Astrocyte of the spinal cord (primary cell): ENCODE measurements around the gene CNDP2.
"Not testable (repeated sequence)": the region's sequence is repeated elsewhere in the genome, so short reads cannot be mapped to it uniquely, and the experiment has no call there.

Experiments used
- DNase-seq: peaks from one replicate; pipeline ENCODE4 v3.0.0; 2011; ENCODE audit warnings: low read depth, low spot score
- H3K4me3 ChIP-seq: 2 replicates; pipeline ENCODE4 v1.5.1; 2011; ENCODE audit warnings: low read depth, mild to moderate bottlenecking, low read length, moderate library complexity
- in situ Hi-C: cut with HindIII; loops from 2 replicates; pipeline ENCODE4 v1.10.0; 2017; ENCODE audit warnings: low sequenced_read_pairs
- TF ChIP-seq, protein P1 (sequence below): IDR thresholded peaks from 2 replicates; pipeline ENCODE4 v1.5.1; 2012; ENCODE audit warnings: low read depth, mild to moderate bottlenecking, low read length, inconsistent platforms

CNDP2 gene

DNA sequence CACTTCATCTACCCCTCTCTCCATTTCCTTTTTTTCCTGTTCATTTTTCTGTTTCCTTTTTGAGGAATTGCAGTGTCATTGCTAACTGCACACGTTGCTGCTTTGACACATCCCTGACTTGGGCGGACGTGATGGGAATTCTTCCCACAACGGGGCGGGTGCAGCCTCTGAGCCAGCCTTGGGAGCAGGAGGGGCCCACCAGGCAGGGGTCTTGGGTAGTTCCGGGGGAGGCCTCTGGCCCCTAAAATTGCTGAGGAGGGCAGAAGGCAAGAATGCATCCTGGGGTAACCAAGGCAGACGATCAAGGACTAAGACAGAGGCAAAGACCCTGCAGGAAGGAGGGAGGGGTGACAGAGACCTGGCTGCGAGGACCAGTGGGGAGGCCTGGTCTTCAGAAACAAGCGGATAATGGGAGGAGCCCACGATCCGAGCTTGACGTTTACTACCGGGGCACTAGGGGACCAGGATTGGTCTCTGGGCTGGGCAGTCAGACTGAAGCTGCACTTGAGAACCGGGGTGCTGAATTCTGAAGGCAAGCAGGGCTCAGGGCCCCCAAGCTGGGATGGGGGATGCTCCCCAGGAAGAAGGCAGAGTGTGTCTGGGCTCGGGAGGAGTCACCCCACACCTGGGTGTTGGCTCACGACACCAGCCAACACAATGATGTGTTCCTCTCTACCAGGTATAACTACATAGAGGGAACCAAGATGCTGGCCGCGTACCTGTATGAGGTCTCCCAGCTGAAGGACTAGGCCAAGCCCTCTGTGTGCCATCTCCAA lies 23.3 kb downstream of the CNDP2 start:
- TF ChIP-seq, protein P1, sequence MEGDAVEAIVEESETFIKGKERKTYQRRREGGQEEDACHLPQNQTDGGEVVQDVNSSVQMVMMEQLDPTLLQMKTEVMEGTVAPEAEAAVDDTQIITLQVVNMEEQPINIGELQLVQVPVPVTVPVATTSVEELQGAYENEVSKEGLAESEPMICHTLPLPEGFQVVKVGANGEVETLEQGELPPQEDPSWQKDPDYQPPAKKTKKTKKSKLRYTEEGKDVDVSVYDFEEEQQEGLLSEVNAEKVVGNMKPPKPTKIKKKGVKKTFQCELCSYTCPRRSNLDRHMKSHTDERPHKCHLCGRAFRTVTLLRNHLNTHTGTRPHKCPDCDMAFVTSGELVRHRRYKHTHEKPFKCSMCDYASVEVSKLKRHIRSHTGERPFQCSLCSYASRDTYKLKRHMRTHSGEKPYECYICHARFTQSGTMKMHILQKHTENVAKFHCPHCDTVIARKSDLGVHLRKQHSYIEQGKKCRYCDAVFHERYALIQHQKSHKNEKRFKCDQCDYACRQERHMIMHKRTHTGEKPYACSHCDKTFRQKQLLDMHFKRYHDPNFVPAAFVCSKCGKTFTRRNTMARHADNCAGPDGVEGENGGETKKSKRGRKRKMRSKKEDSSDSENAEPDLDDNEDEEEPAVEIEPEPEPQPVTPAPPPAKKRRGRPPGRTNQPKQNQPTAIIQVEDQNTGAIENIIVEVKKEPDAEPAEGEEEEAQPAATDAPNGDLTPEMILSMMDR, result no peak
- no peak overlapping the region for H3K4me3 ChIP-seq
- in situ Hi-C loops, result no loop called here
- DNase-seq, result no peak

DNA sequence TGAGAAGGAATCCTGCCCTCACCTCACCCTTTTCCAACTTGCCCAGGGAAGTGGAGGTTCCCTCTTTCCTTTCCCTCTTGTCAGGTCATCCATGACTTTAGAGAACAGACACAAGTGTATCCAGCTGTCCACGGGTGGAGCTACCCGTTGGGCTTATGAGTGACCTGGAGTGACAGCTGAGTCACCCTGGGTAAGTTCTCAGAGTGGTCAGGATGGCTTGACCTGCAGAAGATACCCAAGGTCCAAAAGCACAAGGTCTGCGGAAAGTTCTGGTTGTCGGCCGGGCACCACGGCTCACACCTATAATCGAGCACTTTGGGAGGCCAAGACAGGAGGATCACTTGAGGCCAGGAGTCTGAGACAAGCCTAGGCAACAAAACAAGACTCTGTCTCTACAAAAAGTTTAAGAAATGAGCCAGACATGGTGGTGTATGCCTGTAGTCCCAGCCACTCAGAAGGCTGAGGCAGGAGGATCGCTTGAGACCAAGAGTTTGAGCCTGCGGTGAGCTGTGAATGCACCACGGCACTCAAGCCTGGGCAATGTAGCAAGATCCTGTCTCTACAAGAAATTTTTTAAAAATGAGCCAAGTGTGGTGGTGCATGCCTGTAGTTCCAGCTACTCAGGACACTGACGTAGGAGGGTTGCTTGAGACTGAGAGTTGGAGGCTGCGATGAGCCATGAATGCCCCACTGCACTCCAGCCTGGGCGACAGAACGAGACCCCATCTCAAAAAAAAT lies 24.1 kb downstream of the CNDP2 start:
- H3K4me3 ChIP-seq, result no peak overlapping the region
- TF ChIP-seq, protein P1, result no peak
- in situ Hi-C loops, result no loop called here
- no peak for DNase-seq

DNA sequence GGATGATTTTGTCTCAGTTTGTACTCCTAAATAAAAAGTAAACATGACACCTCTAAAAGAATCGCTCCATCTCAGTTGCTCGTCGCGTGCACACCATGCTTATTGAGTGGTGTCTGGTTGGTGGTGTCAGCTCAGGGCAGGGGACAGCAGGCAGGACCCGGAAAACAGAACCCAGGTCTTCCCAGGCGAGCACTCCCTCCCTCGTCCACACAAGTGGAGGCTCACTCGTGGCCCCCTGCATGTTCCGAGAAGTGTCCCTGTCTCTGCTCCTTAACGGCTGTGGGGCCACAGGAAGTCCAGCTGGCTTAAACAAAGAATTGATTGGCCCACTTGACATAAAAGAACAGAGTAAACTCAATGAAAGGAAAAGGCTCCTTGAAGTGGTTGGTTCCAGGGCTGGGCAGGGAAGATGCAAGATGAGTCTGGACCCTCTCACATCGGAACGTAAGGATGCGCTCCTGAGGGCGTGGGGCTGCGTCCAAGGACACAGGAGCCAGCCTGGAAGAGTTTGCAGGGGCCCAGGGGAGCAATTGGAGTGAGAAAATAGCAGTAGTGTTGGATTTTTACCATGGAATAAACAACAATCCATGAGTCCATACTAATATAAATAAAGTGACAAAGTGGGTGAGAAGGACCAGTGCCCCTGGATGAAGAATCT lies 25.0 kb downstream of the CNDP2 start:
- DNase-seq, result no peak
- in situ Hi-C loops, result no loop called here
- H3K4me3 ChIP-seq, result no peak overlapping the region
- TF ChIP-seq, protein P1, result no peak

- in situ Hi-C loops, result no loop called here
- TF ChIP-seq, protein P1, result no peak
- H3K4me3 ChIP-seq, result no peak overlapping the region
- DNase-seq, result no peak
Measured at GRCh38 chr18:74522635-74523548, 26.7 kb downstream of the CNDP2 start.

DNA sequence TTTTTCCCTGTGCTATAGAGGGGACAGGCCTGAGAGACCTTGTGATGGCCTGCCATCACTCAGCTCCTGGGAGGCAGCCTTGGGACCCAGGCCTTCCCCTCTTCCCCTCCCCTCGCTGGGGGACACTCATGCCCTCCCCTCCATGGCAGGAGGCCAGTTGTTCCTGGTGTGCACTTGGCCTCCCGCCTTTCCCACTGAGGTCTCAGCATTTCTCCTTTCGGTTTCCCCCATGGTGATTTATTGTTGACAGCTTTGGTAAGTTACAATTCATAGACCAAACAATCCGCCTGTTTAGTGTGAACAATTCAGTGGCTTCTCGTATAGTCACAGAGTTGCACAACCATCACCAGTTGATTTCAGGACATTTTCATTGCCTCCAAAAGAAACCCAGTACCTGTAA lies 27.9 kb downstream of the CNDP2 start:
- in situ Hi-C loops, result no loop called here
- TF ChIP-seq, protein P1, result no peak
- H3K4me3 ChIP-seq, result no peak overlapping the region
- DNase-seq, result peak; percentile 36

DNA sequence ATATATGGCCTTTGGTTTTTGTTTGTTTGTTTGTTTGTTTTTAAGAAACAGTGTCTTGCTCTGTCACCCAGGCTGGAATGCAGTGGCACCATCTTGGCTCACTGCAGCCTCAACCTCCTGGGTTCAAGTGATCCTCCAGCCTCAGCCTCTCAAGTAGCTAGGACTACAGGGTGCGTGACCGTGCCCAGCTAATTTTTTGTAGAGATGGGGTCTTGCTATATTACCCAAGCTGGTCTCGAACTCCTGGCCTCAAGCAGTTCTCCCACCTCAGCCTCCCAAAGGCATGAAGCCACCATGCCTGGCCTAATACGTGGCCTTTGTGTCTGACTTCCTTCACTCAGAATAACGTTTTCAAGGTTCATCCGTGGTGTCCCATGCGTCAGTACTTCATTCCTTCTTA lies 28.8 kb downstream of the CNDP2 start:
- H3K4me3 ChIP-seq, in situ Hi-C loops, DNase-seq: not testable (repeated sequence)
